IMR-90 (cell line): ENCODE data around the gene ABCA10. TPM values are rescaled to one million over a fixed set of nuclear protein-coding genes. Genes with fewer than 3 reads are reported as not detected.

ENCODE experiments used
- ATAC-seq: fragments of 200-7000 bp; cut with Tn5 transposase; 2 replicates; pipeline ENCODE4 v1.9.1; 2020; ENCODE audit warnings: low read depth, mild to moderate bottlenecking, moderate library complexity
- BruUV-seq: library from RNA; stranded (reverse); fragments of 400-500 nt; replicated peaks from 2 replicates; lab custom pipeline; 2021; lab: Mats Ljungman, UMichigan
- CTCF ChIA-PET: fragments of 300-600 bp; formaldehyde crosslinking; extraction: SDS; loops from one replicate; lab custom pipeline; 2021; ENCODE audit warnings: antibody characterized with exemption; lab: Yijun Ruan, JAX
- POLR2A ChIA-PET: fragments of 300-600 bp; sonication (Branson Sonifier 250); formaldehyde crosslinking; loops from one replicate; lab custom pipeline; 2022; ENCODE audit warnings: antibody characterized with exemption; ENCODE audit not compliant: unreplicated experiment; lab: Charles Lee
- DNase-seq: peaks from one replicate; pipeline ENCODE4 v3.0.0; 2013
- H2AFZ ChIP-seq: replicated peaks from 2 replicates; pipeline ENCODE3; 2013; ENCODE audit warnings: low read length, mild to moderate bottlenecking; ENCODE audit not compliant: poor library complexity
- H2AK5ac ChIP-seq: 2 replicates; pipeline ENCODE4 v1.6.1; 2013; ENCODE audit warnings: low read depth, low read length, inconsistent platforms
- H2AK9ac ChIP-seq: replicated peaks from 2 replicates; pipeline ENCODE3; 2013; ENCODE audit warnings: mild to moderate bottlenecking, low read depth, low read length, moderate library complexity; ENCODE audit not compliant: poor library complexity
- H2BK120ac ChIP-seq: 2 replicates; pipeline ENCODE4 v1.6.1; 2013; ENCODE audit warnings: low read depth, low read length, inconsistent platforms
- H2BK15ac ChIP-seq: 3 replicates; pipeline ENCODE4 v1.6.1; 2013; ENCODE audit warnings: low read depth, low read length, inconsistent platforms
- H2BK20ac ChIP-seq: 2 replicates; pipeline ENCODE4 v1.6.1; 2013; ENCODE audit warnings: low read depth, mild to moderate bottlenecking, inconsistent platforms, low read length, moderate library complexity
- H2BK5ac ChIP-seq: 2 replicates; pipeline ENCODE4 v1.6.1; 2013; ENCODE audit warnings: mild to moderate bottlenecking, low read depth, low read length, inconsistent platforms; ENCODE audit not compliant: poor library complexity, severe bottlenecking
- H3K14ac ChIP-seq: replicated peaks from 2 replicates; pipeline ENCODE4 v1.6.1; 2013; ENCODE audit warnings: low read depth, low read length, inconsistent platforms
- H3K18ac ChIP-seq: 2 replicates; pipeline ENCODE4 v1.6.1; 2013; ENCODE audit warnings: low read depth, low read length, control low read depth
- H3K23ac ChIP-seq: 2 replicates; pipeline ENCODE4 v1.6.1; 2013; ENCODE audit warnings: low read depth, low read length, inconsistent platforms
- H3K27ac ChIP-seq: 2 replicates; pipeline ENCODE4 v1.5.1; 2013; ENCODE audit warnings: mild to moderate bottlenecking, control low read depth, low read length; ENCODE audit not compliant: insufficient read depth
- H3K27me3 ChIP-seq: 2 replicates; pipeline ENCODE4 v1.6.1; 2013; ENCODE audit warnings: low read length; ENCODE audit not compliant: control insufficient read depth, insufficient read depth
- H3K36me3 ChIP-seq: 2 replicates; pipeline ENCODE4 v1.6.1; 2013; ENCODE audit warnings: low read length, mixed read lengths; ENCODE audit not compliant: control insufficient read depth, insufficient read depth
- H3K4ac ChIP-seq: 2 replicates; pipeline ENCODE4 v1.6.1; 2013; ENCODE audit warnings: low read depth, low read length, inconsistent platforms
- H3K4me1 ChIP-seq: 2 replicates; pipeline ENCODE4 v1.6.1; 2013; ENCODE audit warnings: low read length, mixed read lengths; ENCODE audit not compliant: control insufficient read depth, insufficient read depth
- H3K4me2 ChIP-seq: 2 replicates; pipeline ENCODE4 v1.6.1; 2013; ENCODE audit warnings: low read depth, mild to moderate bottlenecking, control low read depth, low read length, moderate library complexity
- H3K4me3 ChIP-seq: 2 replicates; pipeline ENCODE4 v1.5.1; 2013; ENCODE audit warnings: low read depth, mild to moderate bottlenecking, control low read depth, low read length, moderate library complexity; ENCODE audit not compliant: insufficient read depth
- H3K56ac ChIP-seq: 2 replicates; pipeline ENCODE4 v1.6.1; 2013; ENCODE audit warnings: low read length, inconsistent platforms; ENCODE audit not compliant: insufficient read depth; ENCODE audit errors: extremely low read depth
- H3K79me1 ChIP-seq, 2 experiments: 2 replicates each; pipeline ENCODE4 v1.6.1; 2013; ENCODE audit warnings: low read length in 2 of 2, inconsistent platforms in 1 of 2, low read depth in 1 of 2
- H3K9ac ChIP-seq: 2 replicates; pipeline ENCODE4 v1.6.1; 2013; ENCODE audit warnings: low read depth, low read length, control low read depth
- H3K9me1 ChIP-seq: 2 replicates; pipeline ENCODE4 v1.6.1; 2013; ENCODE audit warnings: low read length, inconsistent platforms; ENCODE audit not compliant: insufficient read depth
- H3K9me3 ChIP-seq: 2 replicates; pipeline ENCODE4 v1.6.1; 2013; ENCODE audit warnings: low read length; ENCODE audit not compliant: control insufficient read depth, insufficient read depth
- H4K20me1 ChIP-seq: 2 replicates; pipeline ENCODE4 v1.6.1; 2013; ENCODE audit warnings: low read length, inconsistent platforms; ENCODE audit not compliant: insufficient read depth
- H4K5ac ChIP-seq: 2 replicates; pipeline ENCODE4 v1.6.1; 2013; ENCODE audit warnings: mild to moderate bottlenecking, low read depth, low read length, control low read depth
- H4K8ac ChIP-seq, 2 experiments: 2 replicates each; pipeline ENCODE4 v1.6.1; 2013; ENCODE audit warnings: low read depth in 2 of 2, low read length in 2 of 2, control low read depth in 1 of 2, inconsistent platforms in 1 of 2
- H4K91ac ChIP-seq: 2 replicates; pipeline ENCODE4 v1.6.1; 2013; ENCODE audit warnings: low read depth, low read length, inconsistent platforms; ENCODE audit not compliant: insufficient read depth
- BHLHE40 ChIP-seq: fragments of 150-350 bp; IDR thresholded peaks from 2 replicates; pipeline ENCODE4 v1.6.1; 2016; ENCODE audit warnings: mild to moderate bottlenecking, low read depth, low read length
- CEBPB ChIP-seq: IDR thresholded peaks from 2 replicates; pipeline ENCODE4 v1.6.1; 2012; ENCODE audit warnings: low read depth, low read length, improper control_type of control experiment
- CHD1 ChIP-seq: IDR thresholded peaks from 2 replicates; pipeline ENCODE4 v1.6.1; 2012; ENCODE audit warnings: low read depth, low read length, improper control_type of control experiment
- CTCF ChIP-seq: conservative IDR thresholded peaks from 2 replicates; pipeline ENCODE4 v1.5.1; 2012; ENCODE audit warnings: mild to moderate bottlenecking, low read depth, low read length, improper control_type of control experiment
- ELK1 ChIP-seq: fragments of 150-350 bp; IDR thresholded peaks from 2 replicates; pipeline ENCODE4 v1.6.1; 2016; ENCODE audit warnings: low read depth, mild to moderate bottlenecking, low read length, moderate library complexity, borderline replicate concordance
- FOS ChIP-seq: fragments of 150-350 bp; IDR thresholded peaks from 2 replicates; pipeline ENCODE4 v1.6.1; 2016; ENCODE audit warnings: low read depth, low read length
- MAZ ChIP-seq: IDR thresholded peaks from 2 replicates; pipeline ENCODE4 v1.6.1; 2012; ENCODE audit warnings: low read depth, mild to moderate bottlenecking, low read length, improper control_type of control experiment, moderate library complexity, borderline replicate concordance
- MXI1 ChIP-seq: IDR thresholded peaks from 2 replicates; pipeline ENCODE4 v1.6.1; 2012; ENCODE audit warnings: low read depth, mild to moderate bottlenecking, low read length, moderate library complexity, borderline replicate concordance
- NFE2L2 ChIP-seq: fragments of 150-350 bp; IDR thresholded peaks from 2 replicates; pipeline ENCODE4 v1.6.1; 2016; ENCODE audit warnings: low read depth, mild to moderate bottlenecking, low read length
- POLR2A ChIP-seq: IDR thresholded peaks from 2 replicates; pipeline ENCODE4 v1.6.1; 2012; ENCODE audit warnings: mild to moderate bottlenecking, low read depth, low read length
- RAD21 ChIP-seq: IDR thresholded peaks from 2 replicates; pipeline ENCODE4 v1.6.1; 2012; ENCODE audit warnings: low read length, improper control_type of control experiment
- RFX5 ChIP-seq: IDR thresholded peaks from 2 replicates; pipeline ENCODE4 v1.8.0; 2012; ENCODE audit warnings: low read depth, mild to moderate bottlenecking, low read length, moderate library complexity
- USF2 ChIP-seq: fragments of 150-350 bp; IDR thresholded peaks from 2 replicates; pipeline ENCODE4 v1.6.1; 2017; ENCODE audit warnings: mild to moderate bottlenecking, antibody characterized with exemption, low read length, low read depth
- WGBS, 2 experiments: methylation state at CpG; one replicate each; pipeline versions ENCODE4 v1.1.5 to v1.1.7; 2013; ENCODE audit warnings: missing lambda C conversion rate in 2 of 2; ENCODE audit not compliant: insufficient read length in 1 of 2; ENCODE audit errors: extremely low coverage in 2 of 2; 5-methylcytosine and 5-hydroxymethylcytosine counted together
- dilution Hi-C: fragments of 300-500 bp; cut with HindIII; formaldehyde crosslinking; loops from one replicate; pipeline ENCODE4 v1.14.3; 2018; ENCODE audit warnings: low sequenced_read_pairs; ENCODE audit not compliant: unreplicated experiment
- in situ Hi-C: fragments of 300-500 bp; cut with MboI; formaldehyde crosslinking; loops from 3 replicates; pipeline ENCODE4 v1.14.3; 2019; ENCODE audit warnings: low sequenced_read_pairs, inconsistent platforms, mixed read lengths
- intact Hi-C: fragments of 100-400 bp; cut with micrococcal nuclease; formaldehyde crosslinking; loops from 2 replicates; pipeline ENCODE4 v1.10.0; 2022
- polyA plus RNA-seq, 3 experiments: library from polyadenylated mRNA; depleted of rRNA; stranded (reverse); fragments of >200 nt; gene quantifications; 2 replicates each; pipeline ENCODE4 v1.2.3, GENCODE V29; 2012; ENCODE audit warnings: low replicate concordance in 1 of 3
- total RNA-seq: library from RNA; depleted of rRNA; stranded (reverse); fragments of >200 nt; gene quantifications from 2 replicates; pipeline ENCODE4 v1.2.3, GENCODE V29; 2012

The ABCA10 gene
- total and polyA plus RNA-seq, 2 of the 4 experiments (the other 2 are of a cell fraction): under 0.01 to 0.03 TPM

- no peak overlapping the region for H4K91ac ChIP-seq
- no peak overlapping the region for H2BK15ac ChIP-seq
- H3K4me2 ChIP-seq: no peak overlapping the region
- H4K20me1 ChIP-seq: no peaks in the 10 kb centered on the region
- no peak overlapping the region for H2BK5ac ChIP-seq
- DNase-seq (no peak), ATAC-seq (no peak)
- no peaks in the 10 kb centered on the region for H3K9me3 ChIP-seq
- no peak overlapping the region for H2AK9ac ChIP-seq
- no peak overlapping the region for H2AK5ac ChIP-seq
- H2BK20ac ChIP-seq: no peak overlapping the region
- intact Hi-C loops: no loop called here
- no peak overlapping the region for H4K8ac ChIP-seq
- H2BK120ac ChIP-seq: no peak overlapping the region
- H3K27ac ChIP-seq: no peak overlapping the region
- H3K4me3 ChIP-seq: no peak overlapping the region
- H3K18ac ChIP-seq: no peak overlapping the region
- no TSS peak for BruUV-seq
- H3K9me1 ChIP-seq: no peaks in the 10 kb centered on the region
- no peak overlapping the region for H3K23ac ChIP-seq
- H3K36me3 ChIP-seq: no peaks in the 10 kb centered on the region
- TF ChIP-seq MAZ (no peak), BHLHE40 (no peak), CEBPB (no peak), ELK1 (no peak), USF2 (no peak), FOS (no peak), POLR2A (no peak), CHD1 (no peak), CTCF (no peak), NFE2L2 (no peak), RAD21 (no peak), MXI1 (no peak), RFX5 (no peak)
- no peaks in the 10 kb centered on the region for H3K4me1 ChIP-seq
- H3K79me1 ChIP-seq: no peaks in the 10 kb centered on the region
- no CpG with 5 or more reads among the region's 3 CpGs for WGBS, 2 experiments
- in situ Hi-C loops: no loop called here
- no peak overlapping the region for H3K56ac ChIP-seq
- no peak overlapping the region for H4K5ac ChIP-seq
- H3K27me3 ChIP-seq: no peaks in the 10 kb centered on the region
- H2AFZ ChIP-seq: no peak overlapping the region
- dilution Hi-C loops: no loop called here
- no peak overlapping the region for H3K4ac ChIP-seq
- ChIA-PET POLR2A (no interaction called here), CTCF (no interaction called here)
- H3K9ac ChIP-seq: no peak overlapping the region
- no peak overlapping the region for H3K14ac ChIP-seq
Measured at GRCh38 chr17:69267219-69267618, 38.6 kb upstream of the ABCA10 start.
